HCT116 (cell line): ENCODE data around the gene BIK. TPM values are rescaled to one million over a fixed set of nuclear protein-coding genes. Genes with fewer than 3 reads are reported as not detected.

Source experiments
- ATAC-seq: fragments of 200-7000 bp; cut with Tn5 transposase; 2 replicates; pipeline ENCODE4 v1.9.1; 2020; ENCODE audit warnings: mild to moderate bottlenecking, moderate library complexity
- BruUV-seq: library from RNA; stranded (reverse); fragments of 400-500 nt; replicated peaks from 2 replicates; lab custom pipeline; 2021; lab: Mats Ljungman, UMichigan
- CTCF ChIA-PET: fragments of 300-600 bp; sonication (Branson Sonifier 250); formaldehyde crosslinking; loops from one replicate; lab custom pipeline; 2021; ENCODE audit warnings: antibody characterized with exemption; lab: Charles Lee
- POLR2A ChIA-PET: fragments of 300-600, 350-600 bp; sonication (Branson Sonifier 250); formaldehyde crosslinking; loops from one replicate; lab custom pipeline; 2021; ENCODE audit warnings: antibody characterized with exemption; lab: Charles Lee
- RAD21 ChIA-PET, 2 experiments: fragments of 300-600 bp; sonication (Branson Sonifier 250); formaldehyde crosslinking; loops; one replicate each; lab custom pipeline; 2023; ENCODE audit warnings: low total read pairs in 2 of 2; ENCODE audit not compliant: uncharacterized antibody in 2 of 2, unreplicated experiment in 2 of 2, low non-redundant PET in 1 of 2; lab: Charles Lee
- DNase-seq: peaks from one replicate; pipeline ENCODE4 v3.0.0-alpha.2; 2010; ENCODE audit warnings: low read depth, low spot score
- H2AFZ ChIP-seq: fragments of 200-600 bp; shearing (Covaris generic), sonication (generic); 2 replicates; pipeline ENCODE4 v1.6.1; 2017; ENCODE audit warnings: low read depth, mixed run types, mixed read lengths, antibody characterized with exemption, low read length; ENCODE audit not compliant: poor library complexity, severe bottlenecking
- H3K27ac ChIP-seq: 2 replicates; pipeline ENCODE4 v1.5.1; 2012; ENCODE audit warnings: low read depth, low read length
- H3K27me3 ChIP-seq: fragments of 200-600 bp; sonication (generic); 2 replicates; pipeline ENCODE4 v1.6.1; 2016; ENCODE audit warnings: mixed run types, low read length, mixed read lengths; ENCODE audit not compliant: insufficient read depth
- H3K36me3 ChIP-seq, 2 experiments: fragments of 200-500 bp in 1 of 2; fragments of 200-600 bp in 1 of 2; sonication (Bioruptor generic) in 1 of 2; sonication (generic) in 1 of 2; 2 replicates each; pipeline versions ENCODE4 v1.5.1 to v1.6.1; 2014 to 2016; ENCODE audit warnings: low read length in 2 of 2, inconsistent platforms in 1 of 2, mixed read lengths in 1 of 2, mixed run types in 1 of 2; ENCODE audit not compliant: insufficient read depth in 2 of 2, control insufficient read depth in 1 of 2
- H3K4me1 ChIP-seq, 2 experiments: fragments of 200-600 bp in 1 of 2; sonication (generic) in 1 of 2; 2 replicates each; pipeline versions ENCODE4 v1.5.1 to v1.6.1; 2012 to 2017; ENCODE audit warnings: low read length in 2 of 2, inconsistent platforms in 1 of 2, mild to moderate bottlenecking in 1 of 2, mixed read lengths in 1 of 2, mixed run types in 1 of 2, moderate library complexity in 1 of 2; ENCODE audit not compliant: insufficient read depth in 2 of 2, control insufficient read depth in 1 of 2
- H3K4me2 ChIP-seq: fragments of 200-600 bp; sonication (generic); 2 replicates; pipeline ENCODE4 v1.6.1; 2017; ENCODE audit warnings: mixed run types, low read length, mixed read lengths
- H3K4me3 ChIP-seq, 2 experiments: fragments of 200-600 bp in 1 of 2; sonication (generic) in 1 of 2; replicated peaks in 1 of 2; 2 replicates each; pipeline ENCODE4 v1.5.1; 2011 to 2016; ENCODE audit warnings: low read length in 2 of 2, control low read depth in 1 of 2, low read depth in 1 of 2, mild to moderate bottlenecking in 1 of 2, mixed read lengths in 1 of 2, mixed run types in 1 of 2
- H3K79me2 ChIP-seq: fragments of 200-600 bp; sonication (generic); 2 replicates; pipeline ENCODE4 v1.6.1; 2017; ENCODE audit warnings: mild to moderate bottlenecking, mixed run types, low read length, moderate library complexity, mixed read lengths; ENCODE audit not compliant: insufficient read depth
- H3K9ac ChIP-seq: fragments of 200-600 bp; sonication (generic); 2 replicates; pipeline ENCODE4 v1.6.1; 2016; ENCODE audit warnings: low read length, mixed read lengths
- H3K9me2 ChIP-seq: fragments of 200-600 bp; sonication (generic), shearing (Covaris generic); 2 replicates; pipeline ENCODE4 v1.6.1; 2017; ENCODE audit warnings: mixed run types, mild to moderate bottlenecking, moderate library complexity; ENCODE audit not compliant: insufficient read depth
- H3K9me3 ChIP-seq, 2 experiments: fragments of 200-500 bp in 1 of 2; fragments of 200-600 bp in 1 of 2; sonication (Bioruptor generic) in 1 of 2; sonication (generic) in 1 of 2; 2 replicates each; pipeline ENCODE4 v1.6.1; 2014 to 2017; ENCODE audit warnings: low read length in 2 of 2, mixed read lengths in 2 of 2, inconsistent platforms in 1 of 2, low read depth in 1 of 2, mild to moderate bottlenecking in 1 of 2, mixed run types in 1 of 2, moderate library complexity in 1 of 2; ENCODE audit not compliant: control insufficient read depth in 1 of 2, insufficient read depth in 1 of 2
- H4K20me1 ChIP-seq: fragments of 200-600 bp; sonication (generic), shearing (Covaris generic); 2 replicates; pipeline ENCODE4 v1.6.1; 2017; ENCODE audit warnings: mixed run types, mild to moderate bottlenecking, moderate library complexity; ENCODE audit not compliant: insufficient read depth
- CBX3 ChIP-seq: IDR thresholded peaks from 2 replicates; pipeline ENCODE4 v1.6.1; 2012; ENCODE audit warnings: low read depth
- CEBPB ChIP-seq: IDR thresholded peaks from 2 replicates; pipeline ENCODE4 v1.6.1; 2012; ENCODE audit warnings: low read depth
- CTCF ChIP-seq, 3 experiments: fragments of 200-600 bp in 1 of 3; sonication (generic) in 1 of 3; IDR thresholded peaks in 2 of 3; conservative IDR thresholded peaks in 1 of 3; 2 replicates each; pipeline ENCODE4 v1.5.1; 2012 to 2017; ENCODE audit warnings: low read depth in 2 of 3, low read length in 2 of 3, antibody characterized with exemption in 1 of 3, borderline replicate concordance in 1 of 3, control low read depth in 1 of 3, mild to moderate bottlenecking in 1 of 3, mixed read lengths in 1 of 3, mixed run types in 1 of 3, moderate library complexity in 1 of 3; ENCODE audit not compliant: insufficient read depth in 1 of 3
- EGR1 ChIP-seq: IDR thresholded peaks from 2 replicates; pipeline ENCODE4 v1.6.1; 2012; ENCODE audit warnings: low read depth
- ELF1 ChIP-seq: IDR thresholded peaks from 2 replicates; pipeline ENCODE4 v1.6.1; 2012; ENCODE audit warnings: low read depth, borderline replicate concordance
- EZH2 ChIP-seq: fragments of 200-600 bp; sonication (generic); IDR thresholded peaks from 2 replicates; pipeline ENCODE4 v1.6.1; 2017; ENCODE audit warnings: antibody characterized with exemption, mixed run types
- EZH2phosphoT487 ChIP-seq: fragments of 200-600 bp; IDR thresholded peaks from 2 replicates; pipeline ENCODE4 v1.6.1; 2018; ENCODE audit warnings: antibody characterized with exemption, borderline replicate concordance
- FOSL1 ChIP-seq: IDR thresholded peaks from 2 replicates; pipeline ENCODE4 v1.6.1; 2012; ENCODE audit warnings: low read depth
- JUND ChIP-seq: IDR thresholded peaks from 2 replicates; pipeline ENCODE4 v1.6.1; 2012
- MAX ChIP-seq: IDR thresholded peaks from 2 replicates; pipeline ENCODE4 v1.6.1; 2012
- POLR2A ChIP-seq: IDR thresholded peaks from 2 replicates; pipeline ENCODE4 v1.7.0; 2011; ENCODE audit warnings: borderline replicate concordance; ENCODE audit not compliant: insufficient read depth, insufficient read length; ENCODE audit errors: extremely low read depth
- POLR2AphosphoS5 ChIP-seq: IDR thresholded peaks from 2 replicates; pipeline ENCODE4 v1.6.1; 2011; ENCODE audit warnings: mild to moderate bottlenecking, low read depth, low read length, moderate library complexity
- RAD21 ChIP-seq: IDR thresholded peaks from 2 replicates; pipeline ENCODE4 v1.6.1; 2012; ENCODE audit warnings: low read depth, mild to moderate bottlenecking
- SIN3A ChIP-seq: IDR thresholded peaks from 2 replicates; pipeline ENCODE4 v1.6.1; 2012; ENCODE audit warnings: low read depth
- SP1 ChIP-seq: IDR thresholded peaks from 2 replicates; pipeline ENCODE4 v1.6.1; 2012; ENCODE audit warnings: low read depth
- YY1 ChIP-seq: IDR thresholded peaks from 2 replicates; pipeline ENCODE4 v1.6.1; 2011; ENCODE audit warnings: low read length, low read depth, moderate library complexity, mild to moderate bottlenecking; ENCODE audit not compliant: insufficient replicate concordance; ENCODE audit errors: extremely low read depth
- ZBTB33 ChIP-seq: IDR thresholded peaks from 2 replicates; pipeline ENCODE4 v1.6.1; 2011; ENCODE audit warnings: mild to moderate bottlenecking, low read length, moderate library complexity; ENCODE audit not compliant: insufficient replicate concordance; ENCODE audit errors: extremely low read depth
- intact Hi-C: fragments of 100-400 bp; cut with micrococcal nuclease; formaldehyde crosslinking; loops from 2 replicates; pipeline ENCODE4 v1.10.0; 2022
- total RNA-seq: library from RNA; stranded (reverse); gene quantifications from one replicate; pipeline ENCODE4 v1.2.1, GENCODE V29; 2021; ENCODE audit not compliant: unreplicated experiment

The BIK gene
- total RNA-seq, 1 experiment from 2014 or later, result 31.0 TPM

- ChIA-PET CTCF (no interaction called here), RAD21 (interaction anchor here in 1 of 2 experiments (0.6 kb wide), 1 partner anchor 17 kb away, joined by 3 read pairs; no protein-coding TSS in a partner anchor), POLR2A (interaction anchor here (5.4 kb wide), 1 partner anchor 17 kb away, joined by 28 read pairs; no protein-coding TSS in a partner anchor)
- no peak overlapping the region for H3K9ac ChIP-seq
- H3K9me2 ChIP-seq, result no peaks in the 10 kb centered on the region
- H3K4me1 ChIP-seq, result peaks cover 11 to 25% of the 10 kb centered on the region in 2 experiments
- intact Hi-C loops, result no loop called here
- no peak overlapping the region for H2AFZ ChIP-seq
- H3K36me3 ChIP-seq, result no peaks in the 10 kb centered on the region
- no peak for ATAC-seq
- H3K9me3 ChIP-seq, result no peaks in the 10 kb centered on the region
- DNase-seq, result no peak
- H4K20me1 ChIP-seq, result no peaks in the 10 kb centered on the region
- H3K27me3 ChIP-seq, result no peaks in the 10 kb centered on the region
- H3K4me3 ChIP-seq, result no peak overlapping the region
- peaks cover 24% of the 10 kb centered on the region; the same call in 1 of the 2 replicates for H3K79me2 ChIP-seq
- no peak overlapping the region for H3K4me2 ChIP-seq
- TF ChIP-seq FOSL1, result no peak
- no peak for TF ChIP-seq EZH2
- no peak for TF ChIP-seq YY1
- no peak for TF ChIP-seq JUND
- TF ChIP-seq ELF1, result no peak
- H3K27ac ChIP-seq, result no peak overlapping the region
- no TSS peak for BruUV-seq
These were observed 1.0 kb upstream of the BIK start for GRCh38 chr22:43109511-43109910.

GRCh38 chr22:43109921-43110443 lies 568 bp upstream of the BIK start:
- Histone ChIP-seq H3K79me2 (peaks cover 24% of the 10 kb centered on the region; the same call in 1 of the 2 replicates), H3K9me2 (no peaks in the 10 kb centered on the region), H3K4me2 (peak overlapping the region; percentile 97), H2AFZ (peak overlapping the region; percentile 77), H3K9ac (peak overlapping the region; percentile 76), H3K4me1 (peaks cover 9 to 21% of the 10 kb centered on the region in 2 experiments), H3K36me3 (no peaks in the 10 kb centered on the region), H3K9me3 (no peaks in the 10 kb centered on the region), H3K4me3 (peak overlapping the region; percentile 65 to 83), H3K27ac (no peak overlapping the region), H3K27me3 (no peaks in the 10 kb centered on the region), H4K20me1 (no peaks in the 10 kb centered on the region)
- no peak for ATAC-seq
- ChIA-PET POLR2A (interaction anchor here (0.7 to 5.4 kb wide), 4 partner anchors 13 to 835 kb away, joined by 3 to 28 read pairs (median 4); no protein-coding TSS in a partner anchor), RAD21 (interaction anchor here in 1 of 2 experiments (0.7 kb wide), 1 partner anchor 36 kb away, joined by 4 read pairs; no protein-coding TSS in a partner anchor), CTCF (no interaction called here)
- intact Hi-C loops, result no loop called here
- DNase-seq, result no peak
- no TSS peak for BruUV-seq
- TF ChIP-seq SP1, result no peak
- no peak for TF ChIP-seq EZH2phosphoT487
- no peak for TF ChIP-seq MAX
- no peak for TF ChIP-seq CEBPB
- no peak for TF ChIP-seq EGR1
- TF ChIP-seq POLR2AphosphoS5, result no peak
- no peak for TF ChIP-seq EZH2
- no peak for TF ChIP-seq CBX3
- no peak for TF ChIP-seq ZBTB33
- no peak for TF ChIP-seq ELF1
- no peak for TF ChIP-seq YY1
- TF ChIP-seq POLR2A, result no peak
- TF ChIP-seq CTCF (IDR thresholded peaks at IDR 0.05 in 2 of 3, conservative IDR thresholded peaks at IDR 0.05 in 1 of 3; ENCODE audit: borderline replicate concordance in 1 of 3, insufficient read depth in 1 of 3, low read depth in 2 of 3, low read length in 2 of 3), result no peak
- TF ChIP-seq RAD21, result no peak
- TF ChIP-seq SIN3A, result no peak
